Measurements from ENCODE around the gene PDPK1. TPM values are rescaled to one million over a fixed set of nuclear protein-coding genes. Genes with fewer than 3 reads are reported as not detected.
"Not testable (repeated sequence)": the region's sequence is repeated elsewhere in the genome, so short reads cannot be mapped to it uniquely, and the experiment has no call there.

Gene PDPK1
- polyA plus RNA-seq, 1 experiment = 32.4 TPM

DNA sequence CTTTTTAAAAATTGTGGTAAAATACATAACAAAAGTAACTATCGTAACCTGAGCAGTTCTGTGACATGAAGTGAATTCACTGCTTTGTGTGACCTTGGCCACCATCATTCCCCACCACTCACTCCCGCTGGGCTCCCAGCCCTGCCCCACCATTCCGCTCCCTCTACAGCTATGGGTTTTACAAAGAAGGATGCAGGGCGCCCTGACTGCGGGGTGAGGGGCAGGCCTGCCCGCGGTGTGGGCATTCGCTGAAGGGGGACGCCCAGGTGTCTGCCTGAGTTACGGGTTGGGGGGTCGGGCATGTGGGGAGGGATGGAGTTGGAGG is 6.5 kb upstream of the PDPK1 start, which contains the start of gene CEMP1:
Gene CEMP1, minus strand, starts transcription at position 38 of the 325 bp plus-strand sequence. CDS start 335 bp downstream, outside the sequence.
- Histone ChIP-seq H3K9me3 (ENCODE audit: control insufficient read depth, insufficient read depth, low read length) (peaks cover 7% of the 10 kb centered on the region), H3K4me3 (ENCODE audit: low read depth, low read length) (peak within 1 kb of the TSS; percentile 65), H3K27ac (ENCODE audit: low read depth, low read length) (peak within 1 kb of the TSS; percentile 68), H3K27me3 (ENCODE audit: control insufficient read depth, insufficient read depth, low read length) (no peaks in the 10 kb centered on the region)
- POLR2A ChIA-PET = interaction anchor here (0.6 to 3.0 kb wide), 3 partner anchors 11 to 340 kb away, joined by 3 to 22 read pairs (median 3); partner anchors contain the start of gene AMDHD2
- no peak for DNase-seq (ENCODE audit: low read depth, low spot score)
- CTCF ChIA-PET = no interaction called here
- TF ChIP-seq, protein P1, sequence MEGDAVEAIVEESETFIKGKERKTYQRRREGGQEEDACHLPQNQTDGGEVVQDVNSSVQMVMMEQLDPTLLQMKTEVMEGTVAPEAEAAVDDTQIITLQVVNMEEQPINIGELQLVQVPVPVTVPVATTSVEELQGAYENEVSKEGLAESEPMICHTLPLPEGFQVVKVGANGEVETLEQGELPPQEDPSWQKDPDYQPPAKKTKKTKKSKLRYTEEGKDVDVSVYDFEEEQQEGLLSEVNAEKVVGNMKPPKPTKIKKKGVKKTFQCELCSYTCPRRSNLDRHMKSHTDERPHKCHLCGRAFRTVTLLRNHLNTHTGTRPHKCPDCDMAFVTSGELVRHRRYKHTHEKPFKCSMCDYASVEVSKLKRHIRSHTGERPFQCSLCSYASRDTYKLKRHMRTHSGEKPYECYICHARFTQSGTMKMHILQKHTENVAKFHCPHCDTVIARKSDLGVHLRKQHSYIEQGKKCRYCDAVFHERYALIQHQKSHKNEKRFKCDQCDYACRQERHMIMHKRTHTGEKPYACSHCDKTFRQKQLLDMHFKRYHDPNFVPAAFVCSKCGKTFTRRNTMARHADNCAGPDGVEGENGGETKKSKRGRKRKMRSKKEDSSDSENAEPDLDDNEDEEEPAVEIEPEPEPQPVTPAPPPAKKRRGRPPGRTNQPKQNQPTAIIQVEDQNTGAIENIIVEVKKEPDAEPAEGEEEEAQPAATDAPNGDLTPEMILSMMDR (IDR thresholded peaks at IDR 0.05; ENCODE audit: low read depth, low read length) = no peak

DNA sequence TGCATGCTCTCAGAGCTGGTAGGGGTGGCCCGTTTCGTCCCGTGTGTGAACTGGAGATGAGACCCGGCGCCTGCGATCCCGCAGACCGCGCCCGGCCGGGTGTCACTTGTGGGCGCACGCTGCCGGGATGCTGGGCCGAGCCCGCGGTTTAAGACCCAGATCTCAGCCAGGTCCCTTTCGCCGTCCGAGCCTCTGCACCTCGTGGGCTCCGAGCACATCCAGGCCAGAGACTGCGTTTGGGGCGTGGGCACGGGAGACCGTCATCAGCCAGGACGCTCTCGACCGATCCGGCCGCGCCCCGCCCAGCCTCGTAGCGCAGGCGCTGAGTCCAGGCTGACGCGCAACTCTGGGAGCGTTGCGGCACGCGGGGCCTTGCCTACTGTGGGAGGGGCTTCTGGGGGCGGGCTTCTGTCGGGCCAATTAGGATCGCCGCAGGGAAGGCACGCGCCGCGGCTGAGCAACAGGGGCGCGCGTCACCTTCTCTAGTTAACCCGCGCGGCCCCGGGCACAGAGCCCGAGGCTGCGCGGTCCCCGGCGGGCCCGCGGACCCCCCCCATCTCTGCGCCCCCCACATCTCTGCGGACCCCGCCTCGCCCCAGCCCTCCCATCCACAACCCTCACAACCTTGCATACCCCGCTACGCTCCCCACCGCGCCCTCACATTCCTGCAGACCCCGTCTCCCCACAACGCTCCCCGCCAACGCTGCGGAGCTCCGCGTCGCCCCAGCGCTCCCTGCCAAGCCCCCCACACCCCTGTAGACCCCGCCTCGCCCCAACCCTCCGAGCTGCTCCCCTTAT is 5.9 kb upstream of the PDPK1 start:
- peak overlapping the region; percentile 68 for H3K27ac ChIP-seq (ENCODE audit: low read depth, low read length)
- ChIA-PET CTCF (no interaction called here), POLR2A (interaction anchor here (0.6 to 3.0 kb wide), 3 partner anchors 11 to 317 kb away, joined by 3 to 22 read pairs (median 7); partner anchors contain the start of genes AMDHD2 and PGP)
- peak overlapping the region; percentile 65 for H3K4me3 ChIP-seq (ENCODE audit: low read depth, low read length)
- peaks cover 7% of the 10 kb centered on the region for H3K9me3 ChIP-seq (ENCODE audit: control insufficient read depth, insufficient read depth, low read length)
- DNase-seq (ENCODE audit: low read depth, low spot score) = peak; percentile 88
- no peaks in the 10 kb centered on the region for H3K27me3 ChIP-seq (ENCODE audit: control insufficient read depth, insufficient read depth, low read length)
- TF ChIP-seq, protein P1 (IDR thresholded peaks at IDR 0.05; ENCODE audit: low read depth, low read length) = no peak

DNA sequence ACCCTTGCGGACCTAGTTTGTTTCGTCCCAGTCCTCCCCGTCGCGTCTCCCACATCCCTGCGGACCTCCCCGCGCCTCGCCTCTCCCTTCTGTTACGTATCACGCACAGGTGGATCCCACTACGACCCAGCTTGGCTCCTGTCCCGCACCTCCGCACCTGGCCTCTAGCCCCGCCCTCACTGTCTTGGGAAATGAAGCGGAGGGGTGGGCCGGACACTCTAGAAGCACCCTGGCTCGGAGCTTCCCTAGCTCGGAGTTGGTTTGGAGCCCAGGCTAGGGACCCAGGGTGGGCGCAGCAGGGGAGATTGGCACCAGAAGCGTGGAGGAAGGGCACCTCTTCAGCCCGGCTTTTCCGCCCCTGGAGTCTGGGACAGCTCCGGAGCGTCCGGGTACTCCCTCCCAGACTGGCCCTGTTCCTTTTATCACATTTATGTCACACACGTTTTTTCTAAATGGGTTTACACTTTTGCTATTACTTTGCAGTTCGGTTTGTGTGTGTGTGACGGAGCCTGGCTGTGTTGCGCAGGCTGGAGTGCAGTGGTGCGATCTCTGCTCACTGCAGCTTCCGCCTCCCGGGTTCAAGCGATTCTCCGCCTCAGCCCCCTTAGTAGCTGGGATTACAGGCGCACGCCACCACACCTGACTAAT is 5.2 kb upstream of the PDPK1 start:
- DNase-seq (ENCODE audit: low read depth, low spot score) = no peak
- POLR2A ChIA-PET = interaction anchor here (0.6 to 3.0 kb wide), 2 partner anchors 12 to 318 kb away, joined by 7 to 22 read pairs; partner anchors contain the start of genes AMDHD2 and PGP
- peak overlapping the region; percentile 61 for H3K27ac ChIP-seq (ENCODE audit: low read depth, low read length)

DNA sequence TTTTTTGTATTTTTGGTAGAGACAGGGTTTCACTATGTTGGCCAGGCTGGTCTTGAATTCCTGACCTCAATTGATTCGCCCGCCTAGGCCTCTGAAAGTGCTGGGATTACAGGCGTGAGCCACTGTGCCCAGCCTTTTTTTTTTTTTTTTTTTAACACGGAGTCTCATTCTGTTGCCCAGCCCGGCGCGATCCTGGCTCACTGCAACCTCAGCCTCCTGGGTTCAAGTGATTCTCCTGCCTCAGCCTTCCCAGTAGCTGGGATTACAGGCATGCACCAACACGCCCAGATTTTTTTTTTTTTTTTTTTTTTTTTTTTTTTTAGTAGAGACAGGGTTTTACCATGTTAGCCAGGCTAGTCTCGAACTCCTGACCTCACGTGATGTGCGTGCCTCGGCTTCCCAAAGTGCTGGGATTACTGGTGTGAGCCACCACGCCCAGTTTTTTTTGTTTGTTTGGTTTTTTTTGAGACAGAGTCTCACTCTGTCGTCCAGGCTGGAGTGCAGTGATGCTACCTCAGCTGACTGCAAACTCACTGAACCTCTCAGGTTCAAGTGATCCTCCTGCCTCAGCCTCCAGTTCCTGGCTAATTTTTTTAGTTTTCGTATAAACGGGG is 4.6 kb upstream of the PDPK1 start:
- DNase-seq (ENCODE audit: low read depth, low spot score); CTCF ChIA-PET; H3K4me3 ChIP-seq (ENCODE audit: low read depth, low read length); H3K9me3 ChIP-seq (ENCODE audit: control insufficient read depth, insufficient read depth, low read length); H3K27me3 ChIP-seq (ENCODE audit: control insufficient read depth, insufficient read depth, low read length): not testable (repeated sequence)
- peak overlapping the region; percentile 61 for H3K27ac ChIP-seq (ENCODE audit: low read depth, low read length)
- POLR2A ChIA-PET = interaction anchor here (3.0 kb wide), 1 partner anchor 13 kb away, joined by 22 read pairs; the partner anchor contains the start of gene AMDHD2

More for the DNA sequence above, 5.2 kb upstream of the PDPK1 start:
- CTCF ChIA-PET = no interaction called here
- H3K4me3 ChIP-seq (ENCODE audit: low read depth, low read length) = peak overlapping the region; percentile 65
- TF ChIP-seq, protein P1 (IDR thresholded peaks at IDR 0.05; ENCODE audit: low read depth, low read length) = no peak
- peaks cover 7% of the 10 kb centered on the region for H3K9me3 ChIP-seq (ENCODE audit: control insufficient read depth, insufficient read depth, low read length)
- H3K27me3 ChIP-seq (ENCODE audit: control insufficient read depth, insufficient read depth, low read length) = no peaks in the 10 kb centered on the region

- H3K4me3 ChIP-seq (ENCODE audit: low read depth, low read length) = no peak overlapping the region
- ChIA-PET POLR2A (no interaction called here), CTCF (no interaction called here)
- H3K27me3 ChIP-seq (ENCODE audit: control insufficient read depth, insufficient read depth, low read length) = no peaks in the 10 kb centered on the region
- H3K27ac ChIP-seq (ENCODE audit: low read depth, low read length) = no peak overlapping the region
- no peak for DNase-seq (ENCODE audit: low read depth, low spot score)
- TF ChIP-seq, protein P1 (IDR thresholded peaks at IDR 0.05; ENCODE audit: low read depth, low read length) = no peak
- peaks cover 7% of the 10 kb centered on the region for H3K9me3 ChIP-seq (ENCODE audit: control insufficient read depth, insufficient read depth, low read length)
These were observed 3.9 kb upstream of the PDPK1 start for GRCh38 chr16:2533912-2534311.

- DNase-seq (ENCODE audit: low read depth, low spot score); POLR2A ChIA-PET: not testable (repeated sequence)
These were observed 3.5 kb upstream of the PDPK1 start for GRCh38 chr16:2534335-2534734.

More at GRCh38 chr16:2534335-2534734, 3.5 kb upstream of the PDPK1 start:
- H3K27ac ChIP-seq (ENCODE audit: low read depth, low read length); H3K27me3 ChIP-seq (ENCODE audit: control insufficient read depth, insufficient read depth, low read length); H3K9me3 ChIP-seq (ENCODE audit: control insufficient read depth, insufficient read depth, low read length); H3K4me3 ChIP-seq (ENCODE audit: low read depth, low read length); CTCF ChIA-PET: not testable (repeated sequence)

Data from AG04450 (cell line).